HG03045 (cell line): ENCODE results near the gene TRERF1.

Experiments used
- ATAC-seq: cut with Tn5 transposase; IDR thresholded peaks from one replicate; pipeline ENCODE4 v1.9.1; 2021; ENCODE audit warnings: mild to moderate bottlenecking, moderate library complexity; ENCODE audit not compliant: unreplicated experiment

The TRERF1 gene

GRCh38 chr6:42394881-42395620, 56.7 kb downstream of the TRERF1 start:
- ATAC-seq: no peak

GRCh38 chr6:42394151-42394550, 57.6 kb downstream of the TRERF1 start:
- no peak for ATAC-seq

- ATAC-seq: no peak
These were observed 58.4 kb downstream of the TRERF1 start for GRCh38 chr6:42393339-42393738.

- no peak for ATAC-seq
These were observed 58.9 kb downstream of the TRERF1 start for GRCh38 chr6:42392833-42393232.

- no peak for ATAC-seq
These were observed 60.3 kb downstream of the TRERF1 start for GRCh38 chr6:42391441-42391840.

- no peak for ATAC-seq
These were observed 61.3 kb downstream of the TRERF1 start for GRCh38 chr6:42390228-42390934.

- ATAC-seq: no peak
These were observed 62.0 kb downstream of the TRERF1 start for GRCh38 chr6:42389736-42390135.

GRCh38 chr6:42388046-42388445, 63.7 kb downstream of the TRERF1 start:
- no peak for ATAC-seq

GRCh38 chr6:42387336-42387735, 64.4 kb downstream of the TRERF1 start:
- no peak for ATAC-seq

- ATAC-seq: no peak
These were observed 66.4 kb downstream of the TRERF1 start for GRCh38 chr6:42385339-42385738.

GRCh38 chr6:42383421-42384205, 68.1 kb downstream of the TRERF1 start:
- ATAC-seq: no peak

GRCh38 chr6:42381850-42382249, 69.9 kb downstream of the TRERF1 start:
- no peak for ATAC-seq

GRCh38 chr6:42380228-42380979, 71.3 kb downstream of the TRERF1 start:
- ATAC-seq: no peak

GRCh38 chr6:42378536-42378935, 73.2 kb downstream of the TRERF1 start:
- no peak for ATAC-seq

GRCh38 chr6:42378125-42378524, 73.6 kb downstream of the TRERF1 start:
- ATAC-seq: no peak

- no peak for ATAC-seq
These were observed 76.6 kb downstream of the TRERF1 start for GRCh38 chr6:42375007-42375635.

GRCh38 chr6:42374018-42374669, 77.6 kb downstream of the TRERF1 start:
- no peak for ATAC-seq

- ATAC-seq: no peak
These were observed 79.0 kb downstream of the TRERF1 start for GRCh38 chr6:42372699-42373098.

GRCh38 chr6:42370323-42370985, 81.3 kb downstream of the TRERF1 start:
- ATAC-seq: no peak
